Spleen (tissue), 11 donors: Measurements from ENCODE around the gene P2RY6. TPM values are rescaled to one million over a fixed set of nuclear protein-coding genes. Genes with fewer than 3 reads are reported as not detected.

Source experiments
- DNase-seq: peaks from one replicate; pipeline ENCODE4 v3.0.0-alpha.2; 2020
- H3K27ac ChIP-seq, 8 donors: fragments of 200-600 bp; sonication (generic) in 7 of 8; 1 replicate in 4 of 8; 2 replicates in 4 of 8; pipeline versions ENCODE4 v1.5.0 to v1.8.0; 2016 to 2021; ENCODE audit warnings: inconsistent platforms in 4 of 8, mild to moderate bottlenecking in 4 of 8, moderate library complexity in 1 of 8
- H3K27me3 ChIP-seq, 7 donors: fragments of 200-600 bp; sonication (generic) in 6 of 7; replicated peaks in 1 of 7; 1 replicate in 4 of 7; 2 replicates in 3 of 7; pipeline versions ENCODE4 v1.5.0 to v1.8.0; 2016 to 2021; ENCODE audit warnings: inconsistent platforms in 3 of 7, mild to moderate bottlenecking in 1 of 7
- H3K36me3 ChIP-seq, 6 donors: fragments of 200-600 bp; sonication (generic) in 5 of 6; 1 replicate in 4 of 6; 2 replicates in 2 of 6; pipeline versions ENCODE4 v1.5.0 to v1.8.0; 2016 to 2021; ENCODE audit warnings: inconsistent platforms in 2 of 6
- H3K4me1 ChIP-seq, 6 donors: fragments of 200-600 bp; sonication (generic) in 5 of 6; 1 replicate in 3 of 6; 2 replicates in 3 of 6; pipeline versions ENCODE4 v1.5.0 to v1.8.0; 2016 to 2021; ENCODE audit warnings: inconsistent platforms in 3 of 6
- H3K4me3 ChIP-seq, 8 donors: fragments of 200-600 bp; sonication (generic) in 7 of 8; 1 replicate in 4 of 8; 2 replicates in 4 of 8; pipeline versions ENCODE4 v1.5.0 to v1.8.0; 2016 to 2021; ENCODE audit warnings: inconsistent platforms in 4 of 8, mild to moderate bottlenecking in 4 of 8, moderate library complexity in 2 of 8
- H3K9me3 ChIP-seq, 8 donors: fragments of 200-600 bp; sonication (generic) in 7 of 8; 1 replicate in 4 of 8; 2 replicates in 4 of 8; pipeline versions ENCODE4 v1.5.0 to v1.8.0; 2016 to 2021; ENCODE audit warnings: inconsistent platforms in 4 of 8
- CTCF ChIP-seq, 11 experiments: fragments of 200-600 bp in 7 of 11; fragments of 450-650 bp in 4 of 11; sonication (generic) in 4 of 11; IDR thresholded peaks in 8 of 11; conservative IDR thresholded peaks in 3 of 11; 1 replicate in 7 of 11; 2 replicates in 4 of 11; pipeline versions ENCODE4 v1.4.0 to v1.8.0; 2016 to 2021; ENCODE audit warnings: antibody characterized with exemption in 11 of 11, inconsistent platforms in 4 of 11, mild to moderate bottlenecking in 1 of 11
- POLR2A ChIP-seq, 3 donors: fragments of 450-650 bp; IDR thresholded peaks; one replicate each; pipeline ENCODE4 v1.5.1; 2017; ENCODE audit warnings: antibody characterized with exemption in 3 of 3, mild to moderate bottlenecking in 1 of 3
- POLR2AphosphoS5 ChIP-seq, 3 donors: sonication (generic); formaldehyde crosslinking; IDR thresholded peaks; one replicate each; pipeline ENCODE4 v1.5.1; 2017; ENCODE audit warnings: antibody characterized with exemption in 3 of 3
- WGBS, 5 donors: extraction: QIAGEN DNeasy Blood & Tissue Kit in 3 of 5; methylation state at CpG; one replicate each; pipeline versions ENCODE4 v1.1.5 to v1.1.7; 2013 to 2018; 5-methylcytosine and 5-hydroxymethylcytosine counted together
- intact Hi-C: fragments of 100-400 bp; cut with DNase I; formaldehyde crosslinking; loops from one replicate; pipeline ENCODE4 v1.15.0; 2023; ENCODE audit warnings: low total_unique reads
- polyA plus RNA-seq, 3 donors: library from polyadenylated mRNA; stranded (reverse); fragments of 200-250 nt; gene quantifications; one replicate each; pipeline ENCODE4 v1.2.1, GENCODE V29; 2013
- total RNA-seq, 7 donors: library from RNA; depleted of rRNA in 3 of 7; stranded (reverse); fragments of >200 nt in 3 of 7; fragmentation: NEBNext Ultra II Directional in 4 of 7; extraction: Animal tissue kit (Norgen Biotek cat#: 25700) in 4 of 7; gene quantifications; one replicate each; pipeline versions ENCODE4 v1.1.0 to v1.2.1, GENCODE V29; 2016 to 2021
- donor health status: healthy with polysubstance abuse.
- donor health status: DM: no; HTN: no; CAD: no; lungs with moderate emphysema.
- donor health status: DM: no; HTN: no; CAD: no.
- donor health status: Bipolar disorder and iron deficiency.
- donor health status: healthy.
- donor health status: DM: no; HTN: no; CAD: no.
- donor health status: DM: yes; HTN: yes; CAD: no.

Gene P2RY6
- total and polyA plus RNA-seq, 10 donors: 8.2 to 109 (median 56.9) TPM

DNA sequence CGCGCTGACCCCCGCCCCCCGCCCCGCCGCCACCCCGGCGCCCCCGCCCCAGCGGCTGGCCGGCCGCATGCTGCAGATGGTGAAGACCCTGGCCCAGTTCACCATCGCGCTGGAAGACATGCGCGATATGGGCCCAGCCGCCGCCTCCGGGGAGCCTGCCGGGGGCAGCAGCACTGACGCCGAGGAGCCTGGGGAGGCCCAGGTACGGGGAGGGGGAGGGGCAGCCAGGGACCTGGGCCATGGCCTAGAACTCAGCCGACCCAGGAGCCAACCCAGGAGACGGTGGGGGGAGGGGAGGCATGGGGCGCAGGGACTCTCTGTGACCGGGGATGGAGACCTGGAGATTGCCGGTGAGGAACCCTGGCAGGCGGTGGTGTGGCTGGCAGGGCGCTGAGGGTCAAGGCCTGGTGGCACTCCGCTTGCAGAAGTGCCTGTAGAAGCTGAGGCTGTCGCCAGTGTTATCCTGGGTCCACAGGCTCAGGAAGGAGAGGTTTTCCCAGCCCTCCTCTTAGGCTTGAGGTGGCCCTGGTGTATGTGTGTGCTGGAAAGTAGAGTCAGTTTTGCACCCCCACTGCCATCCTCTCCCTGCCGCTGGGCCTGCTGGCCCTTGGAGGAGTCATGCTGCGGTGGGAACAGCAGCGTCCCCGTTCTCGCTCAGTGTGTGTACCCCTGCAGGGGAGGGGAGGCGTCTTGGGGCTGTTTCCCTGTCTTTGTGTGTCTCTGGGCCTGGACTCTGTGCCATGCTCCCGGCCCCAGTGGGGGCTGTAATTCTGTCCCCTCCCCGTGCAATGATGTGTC is 71.1 kb downstream of the P2RY6 start:
- no peak for DNase-seq
- Histone ChIP-seq H3K36me3 (peaks cover 0 to 11% (median 0%) of the 10 kb centered on the region in 6 donors), H3K27ac (peak overlapping the region in 2 of 8 donors; percentile 3 to 11), H3K9me3 (no peaks in the 10 kb centered on the region), H3K4me1 (peaks cover 0 to 52% (median 22%) of the 10 kb centered on the region in 6 donors), H3K4me3 (peak overlapping the region in 1 of 8 donors; percentile 7), H3K27me3 (no peaks in the 10 kb centered on the region)
- no peak for TF ChIP-seq CTCF (IDR thresholded peaks at IDR 0.05 in 8 of 11, conservative IDR thresholded peaks at IDR 0.05 in 3 of 11)
- TF ChIP-seq POLR2AphosphoS5 (IDR thresholded peaks at IDR 0.05): no peak
- TF ChIP-seq POLR2A (IDR thresholded peaks at IDR 0.05): no peak
- WGBS, 5 donors: 67 to 84% (median 82%) methylated on average over 8 to 40 of the region's 40 CpGs
- intact Hi-C loops: no loop called here

DNA sequence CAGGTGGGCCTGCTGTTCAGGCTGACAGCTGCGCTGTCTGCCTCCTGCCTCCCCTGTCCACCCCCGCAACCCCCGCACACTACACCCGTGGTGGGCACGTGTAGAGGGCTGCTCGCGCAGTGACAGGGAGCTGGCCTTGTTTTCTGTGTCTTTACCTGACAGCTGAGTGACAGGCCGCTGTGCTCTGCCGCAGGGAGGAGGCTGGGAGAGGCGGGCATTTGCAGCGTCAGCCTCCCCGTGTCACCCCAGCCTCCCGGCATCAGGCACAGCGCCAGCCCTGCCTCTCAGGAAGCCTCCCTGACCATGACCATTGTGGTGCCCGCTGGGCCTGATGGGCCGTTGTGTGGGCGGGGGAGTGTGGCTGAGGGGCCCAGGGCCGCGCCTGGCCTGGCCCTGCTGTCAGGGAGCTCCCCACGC is 72.1 kb downstream of the P2RY6 start:
- 38 to 65% (median 54%) methylated on average over 6 to 20 of the region's 20 CpGs for WGBS, 5 donors
- H3K27me3 ChIP-seq: no peaks in the 10 kb centered on the region
- DNase-seq: peak; percentile 86
- intact Hi-C loops: no loop called here
- H3K4me3 ChIP-seq: peak overlapping the region in 1 of 8 donors; percentile 16
- peaks cover 0 to 47% (median 22%) of the 10 kb centered on the region in 6 donors for H3K4me1 ChIP-seq
- no peaks in the 10 kb centered on the region for H3K9me3 ChIP-seq
- TF ChIP-seq POLR2A (IDR thresholded peaks at IDR 0.05): no peak
- TF ChIP-seq POLR2AphosphoS5 (IDR thresholded peaks at IDR 0.05): peak; percentile 45 to 83 (median 71)
- H3K36me3 ChIP-seq: peaks cover 0 to 14% (median 0%) of the 10 kb centered on the region in 6 donors
- H3K27ac ChIP-seq: peak overlapping the region in 5 of 8 donors; percentile 3 to 43 (median 15)

DNA sequence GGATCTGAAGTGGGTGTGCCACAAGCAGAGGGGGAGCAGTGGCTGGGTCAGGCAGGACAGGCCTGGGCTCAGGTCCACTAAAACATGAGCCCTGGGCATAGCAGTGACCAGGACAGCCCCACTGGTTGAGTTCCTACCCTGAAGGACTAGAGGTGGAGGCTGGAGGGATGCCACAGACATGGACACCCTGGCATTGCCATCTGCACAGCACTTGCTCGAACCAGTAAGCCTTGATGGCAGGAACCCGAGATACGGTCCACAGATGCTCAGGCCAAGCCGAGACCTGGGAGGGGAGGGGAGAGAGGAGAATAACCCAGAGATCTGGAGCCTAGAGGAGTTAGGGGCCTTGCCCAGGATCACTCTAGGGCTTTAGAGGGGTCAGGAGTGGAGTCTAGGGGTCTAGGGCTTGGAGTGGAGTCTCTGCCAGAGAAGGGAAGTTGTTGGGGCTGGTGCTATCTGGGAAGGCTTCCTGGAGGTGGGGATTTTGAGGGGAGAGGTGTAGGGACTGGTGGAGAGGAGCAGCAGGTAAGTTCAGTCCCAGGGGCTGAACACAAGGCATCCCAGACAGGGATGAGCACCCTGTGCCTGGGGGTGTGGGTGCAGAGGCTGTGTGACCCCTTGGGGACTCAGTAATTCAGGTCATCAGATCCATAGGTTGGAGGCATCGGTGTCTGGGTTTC is 73.5 kb downstream of the P2RY6 start:
- peak overlapping the region in 3 of 8 donors; percentile 15 to 24 (median 23) for H3K27ac ChIP-seq
- H3K36me3 ChIP-seq: peaks cover 0 to 14% (median 0%) of the 10 kb centered on the region in 6 donors

More for the DNA sequence above, 73.5 kb downstream of the P2RY6 start:
- Histone ChIP-seq H3K4me1 (peaks cover 0 to 53% (median 22%) of the 10 kb centered on the region in 6 donors), H3K27me3 (no peaks in the 10 kb centered on the region), H3K4me3 (no peak overlapping the region), H3K9me3 (no peaks in the 10 kb centered on the region)
- intact Hi-C loops: no loop called here
- no peak for DNase-seq
- TF ChIP-seq POLR2AphosphoS5 (IDR thresholded peaks at IDR 0.05) (no peak), POLR2A (IDR thresholded peaks at IDR 0.05) (no peak), CTCF (IDR thresholded peaks at IDR 0.05 in 8 of 11, conservative IDR thresholded peaks at IDR 0.05 in 3 of 11) (no peak)
- 79 to 95% (median 90%) methylated on average over 5 of the region's 5 CpGs for WGBS, 5 donors
